ENCODE data around the gene SNX30.

DNA sequence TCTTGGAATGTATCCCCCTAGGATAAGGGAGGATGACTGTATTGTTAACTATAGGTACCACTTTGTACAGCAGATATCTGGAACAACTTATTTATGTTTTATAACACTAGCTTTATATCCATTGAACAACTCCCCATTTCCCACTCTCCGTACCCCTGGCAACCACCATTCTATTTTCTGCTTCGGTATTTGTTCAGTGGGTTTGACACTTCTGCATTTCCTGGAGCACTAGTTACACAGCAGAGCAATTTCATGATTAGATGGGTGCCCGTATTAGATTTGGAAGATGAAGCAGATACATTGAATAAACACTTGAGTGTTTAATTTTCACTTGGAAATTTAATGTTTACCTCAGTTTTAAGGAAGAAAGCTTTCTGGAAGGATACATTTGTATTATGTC is 72.7 kb downstream of the SNX30 start:
- no peak for TF ChIP-seq POLR2A (IDR thresholded peaks at IDR 0.05)
- TF ChIP-seq, protein P1, sequence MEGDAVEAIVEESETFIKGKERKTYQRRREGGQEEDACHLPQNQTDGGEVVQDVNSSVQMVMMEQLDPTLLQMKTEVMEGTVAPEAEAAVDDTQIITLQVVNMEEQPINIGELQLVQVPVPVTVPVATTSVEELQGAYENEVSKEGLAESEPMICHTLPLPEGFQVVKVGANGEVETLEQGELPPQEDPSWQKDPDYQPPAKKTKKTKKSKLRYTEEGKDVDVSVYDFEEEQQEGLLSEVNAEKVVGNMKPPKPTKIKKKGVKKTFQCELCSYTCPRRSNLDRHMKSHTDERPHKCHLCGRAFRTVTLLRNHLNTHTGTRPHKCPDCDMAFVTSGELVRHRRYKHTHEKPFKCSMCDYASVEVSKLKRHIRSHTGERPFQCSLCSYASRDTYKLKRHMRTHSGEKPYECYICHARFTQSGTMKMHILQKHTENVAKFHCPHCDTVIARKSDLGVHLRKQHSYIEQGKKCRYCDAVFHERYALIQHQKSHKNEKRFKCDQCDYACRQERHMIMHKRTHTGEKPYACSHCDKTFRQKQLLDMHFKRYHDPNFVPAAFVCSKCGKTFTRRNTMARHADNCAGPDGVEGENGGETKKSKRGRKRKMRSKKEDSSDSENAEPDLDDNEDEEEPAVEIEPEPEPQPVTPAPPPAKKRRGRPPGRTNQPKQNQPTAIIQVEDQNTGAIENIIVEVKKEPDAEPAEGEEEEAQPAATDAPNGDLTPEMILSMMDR (IDR thresholded peaks at IDR 0.05), result no peak

All from Peyer's patch (tissue), 4 donors.